HCT116 (cell line): ENCODE results near the gene PARVA. TPM values are rescaled to one million over a fixed set of nuclear protein-coding genes. Genes with fewer than 3 reads are reported as not detected.

Experiments
- ATAC-seq: fragments of 200-7000 bp; cut with Tn5 transposase; 2 replicates; pipeline ENCODE4 v1.9.1; 2020; ENCODE audit warnings: mild to moderate bottlenecking, moderate library complexity
- BruUV-seq: library from RNA; stranded (reverse); fragments of 400-500 nt; replicated peaks from 2 replicates; lab custom pipeline; 2021; lab: Mats Ljungman, UMichigan
- CTCF ChIA-PET: fragments of 300-600 bp; sonication (Branson Sonifier 250); formaldehyde crosslinking; loops from one replicate; lab custom pipeline; 2021; ENCODE audit warnings: antibody characterized with exemption; lab: Charles Lee
- POLR2A ChIA-PET: fragments of 300-600, 350-600 bp; sonication (Branson Sonifier 250); formaldehyde crosslinking; loops from one replicate; lab custom pipeline; 2021; ENCODE audit warnings: antibody characterized with exemption; lab: Charles Lee
- RAD21 ChIA-PET, 2 experiments: fragments of 300-600 bp; sonication (Branson Sonifier 250); formaldehyde crosslinking; loops; one replicate each; lab custom pipeline; 2023; ENCODE audit warnings: low total read pairs in 2 of 2; ENCODE audit not compliant: uncharacterized antibody in 2 of 2, unreplicated experiment in 2 of 2, low non-redundant PET in 1 of 2; lab: Charles Lee
- DNase-seq: peaks from one replicate; pipeline ENCODE4 v3.0.0-alpha.2; 2010; ENCODE audit warnings: low read depth, low spot score
- H2AFZ ChIP-seq: fragments of 200-600 bp; shearing (Covaris generic), sonication (generic); 2 replicates; pipeline ENCODE4 v1.6.1; 2017; ENCODE audit warnings: low read depth, mixed run types, mixed read lengths, antibody characterized with exemption, low read length; ENCODE audit not compliant: poor library complexity, severe bottlenecking
- H3K27ac ChIP-seq: 2 replicates; pipeline ENCODE4 v1.5.1; 2012; ENCODE audit warnings: low read depth, low read length
- H3K27me3 ChIP-seq: fragments of 200-600 bp; sonication (generic); 2 replicates; pipeline ENCODE4 v1.6.1; 2016; ENCODE audit warnings: mixed run types, low read length, mixed read lengths; ENCODE audit not compliant: insufficient read depth
- H3K36me3 ChIP-seq, 2 experiments: fragments of 200-500 bp in 1 of 2; fragments of 200-600 bp in 1 of 2; sonication (Bioruptor generic) in 1 of 2; sonication (generic) in 1 of 2; 2 replicates each; pipeline versions ENCODE4 v1.5.1 to v1.6.1; 2014 to 2016; ENCODE audit warnings: low read length in 2 of 2, inconsistent platforms in 1 of 2, mixed read lengths in 1 of 2, mixed run types in 1 of 2; ENCODE audit not compliant: insufficient read depth in 2 of 2, control insufficient read depth in 1 of 2
- H3K4me1 ChIP-seq, 2 experiments: fragments of 200-600 bp in 1 of 2; sonication (generic) in 1 of 2; 2 replicates each; pipeline versions ENCODE4 v1.5.1 to v1.6.1; 2012 to 2017; ENCODE audit warnings: low read length in 2 of 2, inconsistent platforms in 1 of 2, mild to moderate bottlenecking in 1 of 2, mixed read lengths in 1 of 2, mixed run types in 1 of 2, moderate library complexity in 1 of 2; ENCODE audit not compliant: insufficient read depth in 2 of 2, control insufficient read depth in 1 of 2
- H3K4me2 ChIP-seq: fragments of 200-600 bp; sonication (generic); 2 replicates; pipeline ENCODE4 v1.6.1; 2017; ENCODE audit warnings: mixed run types, low read length, mixed read lengths
- H3K4me3 ChIP-seq, 2 experiments: fragments of 200-600 bp in 1 of 2; sonication (generic) in 1 of 2; replicated peaks in 1 of 2; 2 replicates each; pipeline ENCODE4 v1.5.1; 2011 to 2016; ENCODE audit warnings: low read length in 2 of 2, control low read depth in 1 of 2, low read depth in 1 of 2, mild to moderate bottlenecking in 1 of 2, mixed read lengths in 1 of 2, mixed run types in 1 of 2
- H3K79me2 ChIP-seq: fragments of 200-600 bp; sonication (generic); 2 replicates; pipeline ENCODE4 v1.6.1; 2017; ENCODE audit warnings: mild to moderate bottlenecking, mixed run types, low read length, moderate library complexity, mixed read lengths; ENCODE audit not compliant: insufficient read depth
- H3K9ac ChIP-seq: fragments of 200-600 bp; sonication (generic); 2 replicates; pipeline ENCODE4 v1.6.1; 2016; ENCODE audit warnings: low read length, mixed read lengths
- H3K9me2 ChIP-seq: fragments of 200-600 bp; sonication (generic), shearing (Covaris generic); 2 replicates; pipeline ENCODE4 v1.6.1; 2017; ENCODE audit warnings: mixed run types, mild to moderate bottlenecking, moderate library complexity; ENCODE audit not compliant: insufficient read depth
- H3K9me3 ChIP-seq, 2 experiments: fragments of 200-500 bp in 1 of 2; fragments of 200-600 bp in 1 of 2; sonication (Bioruptor generic) in 1 of 2; sonication (generic) in 1 of 2; 2 replicates each; pipeline ENCODE4 v1.6.1; 2014 to 2017; ENCODE audit warnings: low read length in 2 of 2, mixed read lengths in 2 of 2, inconsistent platforms in 1 of 2, low read depth in 1 of 2, mild to moderate bottlenecking in 1 of 2, mixed run types in 1 of 2, moderate library complexity in 1 of 2; ENCODE audit not compliant: control insufficient read depth in 1 of 2, insufficient read depth in 1 of 2
- H4K20me1 ChIP-seq: fragments of 200-600 bp; sonication (generic), shearing (Covaris generic); 2 replicates; pipeline ENCODE4 v1.6.1; 2017; ENCODE audit warnings: mixed run types, mild to moderate bottlenecking, moderate library complexity; ENCODE audit not compliant: insufficient read depth
- CBX3 ChIP-seq: IDR thresholded peaks from 2 replicates; pipeline ENCODE4 v1.6.1; 2012; ENCODE audit warnings: low read depth
- CEBPB ChIP-seq: IDR thresholded peaks from 2 replicates; pipeline ENCODE4 v1.6.1; 2012; ENCODE audit warnings: low read depth
- ELF1 ChIP-seq: IDR thresholded peaks from 2 replicates; pipeline ENCODE4 v1.6.1; 2012; ENCODE audit warnings: low read depth, borderline replicate concordance
- EZH2 ChIP-seq: fragments of 200-600 bp; sonication (generic); IDR thresholded peaks from 2 replicates; pipeline ENCODE4 v1.6.1; 2017; ENCODE audit warnings: antibody characterized with exemption, mixed run types
- FOSL1 ChIP-seq: IDR thresholded peaks from 2 replicates; pipeline ENCODE4 v1.6.1; 2012; ENCODE audit warnings: low read depth
- JUND ChIP-seq: IDR thresholded peaks from 2 replicates; pipeline ENCODE4 v1.6.1; 2012
- POLR2A ChIP-seq: IDR thresholded peaks from 2 replicates; pipeline ENCODE4 v1.7.0; 2011; ENCODE audit warnings: borderline replicate concordance; ENCODE audit not compliant: insufficient read depth, insufficient read length; ENCODE audit errors: extremely low read depth
- POLR2AphosphoS5 ChIP-seq: IDR thresholded peaks from 2 replicates; pipeline ENCODE4 v1.6.1; 2011; ENCODE audit warnings: mild to moderate bottlenecking, low read depth, low read length, moderate library complexity
- RAD21 ChIP-seq: IDR thresholded peaks from 2 replicates; pipeline ENCODE4 v1.6.1; 2012; ENCODE audit warnings: low read depth, mild to moderate bottlenecking
- SIN3A ChIP-seq: IDR thresholded peaks from 2 replicates; pipeline ENCODE4 v1.6.1; 2012; ENCODE audit warnings: low read depth
- SP1 ChIP-seq: IDR thresholded peaks from 2 replicates; pipeline ENCODE4 v1.6.1; 2012; ENCODE audit warnings: low read depth
- SRF ChIP-seq: IDR thresholded peaks from 2 replicates; pipeline ENCODE4 v1.6.1; 2012; ENCODE audit warnings: low read depth
- TCF7L2 ChIP-seq: IDR thresholded peaks from 2 replicates; pipeline ENCODE4 v1.7.0; 2011; ENCODE audit warnings: borderline replicate concordance, inconsistent platforms; ENCODE audit not compliant: insufficient read depth, insufficient read length; ENCODE audit errors: extremely low read depth
- YY1 ChIP-seq: IDR thresholded peaks from 2 replicates; pipeline ENCODE4 v1.6.1; 2011; ENCODE audit warnings: low read length, low read depth, moderate library complexity, mild to moderate bottlenecking; ENCODE audit not compliant: insufficient replicate concordance; ENCODE audit errors: extremely low read depth
- ZFX ChIP-seq: fragments of 450-650 bp; IDR thresholded peaks from 2 replicates; pipeline ENCODE4 v1.6.1; 2017
- ZNF274 ChIP-seq: fragments of 200-500 bp; sonication (Bioruptor generic); IDR thresholded peaks from 2 replicates; pipeline ENCODE4 v1.6.1; 2014; ENCODE audit warnings: mild to moderate bottlenecking, low read depth, low read length, inconsistent platforms
- intact Hi-C: fragments of 100-400 bp; cut with micrococcal nuclease; formaldehyde crosslinking; loops from 2 replicates; pipeline ENCODE4 v1.10.0; 2022
- total RNA-seq: library from RNA; stranded (reverse); gene quantifications from one replicate; pipeline ENCODE4 v1.2.1, GENCODE V29; 2021; ENCODE audit not compliant: unreplicated experiment
- TF ChIP-seq, protein P1 (sequence below): IDR thresholded peaks from 2 replicates; pipeline ENCODE4 v1.6.1; 2012
- TF ChIP-seq, protein P2 (sequence below): IDR thresholded peaks from 2 replicates; pipeline ENCODE4 v1.6.1; 2011; ENCODE audit warnings: mild to moderate bottlenecking, low read length, moderate library complexity; ENCODE audit not compliant: insufficient replicate concordance; ENCODE audit errors: extremely low read depth
- TF ChIP-seq, protein P3 (sequence below), 3 experiments: fragments of 200-600 bp in 1 of 3; sonication (generic) in 1 of 3; IDR thresholded peaks in 2 of 3; conservative IDR thresholded peaks in 1 of 3; 2 replicates each; pipeline ENCODE4 v1.5.1; 2012 to 2017; ENCODE audit warnings: low read depth in 2 of 3, low read length in 2 of 3, antibody characterized with exemption in 1 of 3, borderline replicate concordance in 1 of 3, control low read depth in 1 of 3, mild to moderate bottlenecking in 1 of 3, mixed read lengths in 1 of 3, mixed run types in 1 of 3, moderate library complexity in 1 of 3; ENCODE audit not compliant: insufficient read depth in 1 of 3

PARVA gene
- total RNA-seq, 1 experiment from 2014 or later, result 18.4 TPM

DNA sequence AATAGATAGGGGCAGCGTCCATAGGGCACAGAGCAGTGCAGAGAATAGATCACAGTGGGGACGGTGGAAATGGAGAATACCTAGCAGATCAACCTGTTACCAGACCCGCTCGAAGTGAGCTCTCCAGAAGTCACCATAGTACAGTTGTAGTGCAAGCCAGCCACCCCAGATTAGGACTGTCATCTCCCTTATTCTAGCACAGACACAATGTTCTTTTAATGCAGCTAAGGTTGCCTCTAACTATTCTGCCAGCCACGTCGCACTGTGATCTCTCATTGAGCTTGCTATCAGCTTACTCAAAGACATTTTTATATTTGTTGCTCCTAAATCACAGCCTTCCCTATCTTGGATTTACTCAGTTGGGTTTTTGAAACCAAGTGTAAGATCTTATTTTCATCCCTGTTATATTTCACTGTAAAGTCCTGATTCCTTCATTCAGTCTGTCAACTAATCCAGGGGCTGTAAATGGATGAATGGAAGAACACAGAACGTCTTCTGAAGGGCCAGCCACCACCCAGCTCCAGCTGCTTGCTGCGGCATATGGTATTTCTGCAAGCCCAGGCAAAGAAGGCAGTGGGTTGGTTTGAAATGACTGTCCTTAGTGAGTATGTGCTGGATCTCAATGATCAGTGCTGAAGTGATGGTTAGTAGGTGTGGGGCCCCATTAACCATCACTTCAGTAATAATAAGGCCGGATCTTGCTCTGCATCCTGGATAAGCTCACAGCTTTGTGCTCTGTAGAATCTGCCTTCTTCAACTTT, 3.4 kb downstream of the PARVA start (continued):
- TF ChIP-seq EZH2 (no peak), POLR2AphosphoS5 (no peak), RAD21 (no peak), SRF (no peak), SP1 (no peak), YY1 (no peak), SIN3A (no peak), ELF1 (no peak)
- TF ChIP-seq, protein P1, sequence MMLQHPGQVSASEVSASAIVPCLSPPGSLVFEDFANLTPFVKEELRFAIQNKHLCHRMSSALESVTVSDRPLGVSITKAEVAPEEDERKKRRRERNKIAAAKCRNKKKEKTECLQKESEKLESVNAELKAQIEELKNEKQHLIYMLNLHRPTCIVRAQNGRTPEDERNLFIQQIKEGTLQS, result no peak
- TF ChIP-seq, protein P2, sequence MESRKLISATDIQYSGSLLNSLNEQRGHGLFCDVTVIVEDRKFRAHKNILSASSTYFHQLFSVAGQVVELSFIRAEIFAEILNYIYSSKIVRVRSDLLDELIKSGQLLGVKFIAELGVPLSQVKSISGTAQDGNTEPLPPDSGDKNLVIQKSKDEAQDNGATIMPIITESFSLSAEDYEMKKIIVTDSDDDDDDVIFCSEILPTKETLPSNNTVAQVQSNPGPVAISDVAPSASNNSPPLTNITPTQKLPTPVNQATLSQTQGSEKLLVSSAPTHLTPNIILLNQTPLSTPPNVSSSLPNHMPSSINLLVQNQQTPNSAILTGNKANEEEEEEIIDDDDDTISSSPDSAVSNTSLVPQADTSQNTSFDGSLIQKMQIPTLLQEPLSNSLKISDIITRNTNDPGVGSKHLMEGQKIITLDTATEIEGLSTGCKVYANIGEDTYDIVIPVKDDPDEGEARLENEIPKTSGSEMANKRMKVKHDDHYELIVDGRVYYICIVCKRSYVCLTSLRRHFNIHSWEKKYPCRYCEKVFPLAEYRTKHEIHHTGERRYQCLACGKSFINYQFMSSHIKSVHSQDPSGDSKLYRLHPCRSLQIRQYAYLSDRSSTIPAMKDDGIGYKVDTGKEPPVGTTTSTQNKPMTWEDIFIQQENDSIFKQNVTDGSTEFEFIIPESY, result no peak

DNA sequence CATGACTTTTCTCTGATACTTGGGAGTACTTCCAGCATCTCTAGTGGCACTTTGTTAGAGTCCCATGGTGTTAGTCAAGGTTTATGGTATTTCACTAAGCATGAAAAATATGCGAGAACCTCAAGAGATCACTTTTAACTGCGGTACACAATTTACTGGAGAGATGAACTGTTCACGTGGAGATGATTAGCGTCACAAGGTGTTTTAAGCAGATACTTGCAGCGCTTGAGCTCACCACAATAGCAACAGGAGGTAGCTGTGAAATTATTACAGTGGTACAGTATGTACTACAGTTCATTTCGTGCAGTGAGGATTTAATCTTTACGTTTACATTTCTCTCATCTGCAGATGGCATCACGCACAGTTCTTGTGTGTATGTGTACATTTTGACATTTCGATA, 4.5 kb downstream of the PARVA start:
- H2AFZ ChIP-seq, result no peak overlapping the region
- ChIA-PET RAD21 (no interaction called here), CTCF (no interaction called here)
- peaks cover 14% of the 10 kb centered on the region; the same call in 1 of the 2 replicates for H3K79me2 ChIP-seq
- H3K36me3 ChIP-seq, result no peaks in the 10 kb centered on the region
- no peak overlapping the region for H3K9ac ChIP-seq
- intact Hi-C loops, result no loop called here
- no peak overlapping the region for H3K4me2 ChIP-seq
- DNase-seq, result no peak
- TF ChIP-seq, protein P3, sequence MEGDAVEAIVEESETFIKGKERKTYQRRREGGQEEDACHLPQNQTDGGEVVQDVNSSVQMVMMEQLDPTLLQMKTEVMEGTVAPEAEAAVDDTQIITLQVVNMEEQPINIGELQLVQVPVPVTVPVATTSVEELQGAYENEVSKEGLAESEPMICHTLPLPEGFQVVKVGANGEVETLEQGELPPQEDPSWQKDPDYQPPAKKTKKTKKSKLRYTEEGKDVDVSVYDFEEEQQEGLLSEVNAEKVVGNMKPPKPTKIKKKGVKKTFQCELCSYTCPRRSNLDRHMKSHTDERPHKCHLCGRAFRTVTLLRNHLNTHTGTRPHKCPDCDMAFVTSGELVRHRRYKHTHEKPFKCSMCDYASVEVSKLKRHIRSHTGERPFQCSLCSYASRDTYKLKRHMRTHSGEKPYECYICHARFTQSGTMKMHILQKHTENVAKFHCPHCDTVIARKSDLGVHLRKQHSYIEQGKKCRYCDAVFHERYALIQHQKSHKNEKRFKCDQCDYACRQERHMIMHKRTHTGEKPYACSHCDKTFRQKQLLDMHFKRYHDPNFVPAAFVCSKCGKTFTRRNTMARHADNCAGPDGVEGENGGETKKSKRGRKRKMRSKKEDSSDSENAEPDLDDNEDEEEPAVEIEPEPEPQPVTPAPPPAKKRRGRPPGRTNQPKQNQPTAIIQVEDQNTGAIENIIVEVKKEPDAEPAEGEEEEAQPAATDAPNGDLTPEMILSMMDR (IDR thresholded peaks at IDR 0.05 in 2 of 3, conservative IDR thresholded peaks at IDR 0.05 in 1 of 3; ENCODE audit: borderline replicate concordance in 1 of 3, insufficient read depth in 1 of 3, low read depth in 2 of 3, low read length in 2 of 3), result no peak
- TF ChIP-seq RAD21 (no peak), YY1 (no peak), CBX3 (no peak), EZH2 (no peak), JUND (no peak), ZFX (no peak), SIN3A (no peak), ZNF274 (no peak), FOSL1 (no peak), TCF7L2 (no peak), ELF1 (no peak), SP1 (no peak), POLR2A (no peak), CEBPB (no peak)
- TF ChIP-seq, protein P1, result no peak
- TF ChIP-seq, all 23 proteins: peak for 0
- no peak overlapping the region for H3K4me3 ChIP-seq
- H4K20me1 ChIP-seq, result no peaks in the 10 kb centered on the region
- H3K4me1 ChIP-seq, result peaks cover 4 to 15% of the 10 kb centered on the region in 2 experiments; a peak in 3 of 4 replicates
- POLR2A ChIA-PET, result no interaction called here
- no peak overlapping the region for H3K27ac ChIP-seq
- no peak for ATAC-seq
- no TSS peak for BruUV-seq
- H3K9me2 ChIP-seq, result no peaks in the 10 kb centered on the region
- H3K9me3 ChIP-seq, result no peaks in the 10 kb centered on the region
- H3K27me3 ChIP-seq, result no peaks in the 10 kb centered on the region
